ENCODE results near the gene DCST1. TPM values are rescaled to one million over a fixed set of nuclear protein-coding genes. Genes with fewer than 3 reads are reported as not detected.

DCST1 gene
- total RNA-seq, 2 experiments from 2014 or later, result not detected

- POLR2A ChIA-PET, result interaction anchor here (0.9 to 1.3 kb wide), 6 partner anchors 13 to 148 kb away, joined by 3 to 4 read pairs (median 3); partner anchors contain the start of gene PMVK
- Mint-ChIP-seq H3K4me1 (ENCODE audit: low read depth) (peaks cover 41% of the 10 kb centered on the region), H3K9me3 (ENCODE audit: insufficient read depth) (no peaks in the 10 kb centered on the region), H3K36me3 (ENCODE audit: low read depth) (no peaks in the 10 kb centered on the region), H3K27ac (peak overlapping the region; percentile 95), H3K27me3 (ENCODE audit: low read depth) (peaks cover 28% of the 10 kb centered on the region), H3K4me3 (peak overlapping the region; percentile 91)
- DNase-seq (peak; percentile 96), ATAC-seq (peak; percentile 86)
- CTCF ChIA-PET, result interaction anchor here (0.5 to 4.8 kb wide), 61 partner anchors 11 to 756 kb away, joined by 3 to 201 read pairs (median 4); partner anchors contain the start of genes ADAM15, CLK2, DCST1 and DCST2
These were observed 51.3 kb downstream of the DCST1 start for GRCh38 chr1:155084722-155085503.

DNA sequence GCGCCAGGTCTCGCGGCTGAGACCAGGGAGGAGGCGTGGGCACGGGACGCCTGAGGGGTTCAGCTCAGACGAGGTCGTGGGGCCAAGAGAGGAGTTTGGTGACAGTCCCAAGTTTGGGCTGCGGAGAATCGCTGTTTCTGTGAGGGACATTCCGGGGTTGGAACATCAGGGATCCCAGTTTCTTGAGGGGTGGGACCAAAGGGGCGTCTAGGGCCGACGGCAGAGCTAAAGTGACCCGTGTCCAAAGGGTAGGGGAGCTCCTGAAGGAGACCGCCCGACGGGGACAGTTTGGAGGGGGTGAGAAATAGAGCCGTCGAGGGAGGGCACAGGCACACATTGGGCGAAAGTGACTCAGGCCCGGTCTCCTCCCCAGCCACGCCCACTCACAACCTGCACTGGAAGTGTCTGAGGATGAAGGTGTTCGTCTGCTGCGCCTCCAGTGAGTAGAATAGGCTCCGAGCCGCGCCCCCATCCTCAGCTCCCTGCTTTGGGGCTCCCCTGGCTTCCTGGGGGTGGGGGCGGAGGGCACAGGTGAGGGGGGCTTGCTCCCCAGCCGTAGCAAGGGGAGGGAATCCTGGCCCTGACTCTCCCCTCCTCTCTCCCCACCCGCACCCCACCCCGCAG lies 52.0 kb downstream of the DCST1 start:
- no peaks in the 10 kb centered on the region for H3K36me3 Mint-ChIP-seq (ENCODE audit: low read depth)
- peak; percentile 24 for ATAC-seq
- DNase-seq, result peak; percentile 80
- CTCF ChIA-PET, result interaction anchor here (0.7 to 4.8 kb wide), 47 partner anchors 10 to 627 kb away, joined by 3 to 201 read pairs (median 5); partner anchors contain the start of genes ADAM15, DCST1, DCST2 and DPM3
- peaks cover 40% of the 10 kb centered on the region for H3K4me1 Mint-ChIP-seq (ENCODE audit: low read depth)
- H3K9me3 Mint-ChIP-seq (ENCODE audit: insufficient read depth), result no peaks in the 10 kb centered on the region
- peaks cover 27% of the 10 kb centered on the region for H3K27me3 Mint-ChIP-seq (ENCODE audit: low read depth)
- peak overlapping the region; percentile 91 for H3K4me3 Mint-ChIP-seq
- peak overlapping the region; percentile 95 for H3K27ac Mint-ChIP-seq
- POLR2A ChIA-PET, result interaction anchor here (0.9 to 1.3 kb wide), 5 partner anchors 26 to 149 kb away, joined by 3 to 4 read pairs (median 3); partner anchors contain the start of gene PMVK

GRCh38 chr1:155086128-155086741 lies 52.6 kb downstream of the DCST1 start:
- peaks cover 23% of the 10 kb centered on the region for H3K27me3 Mint-ChIP-seq (ENCODE audit: low read depth)
- peak; percentile 13 for ATAC-seq
- peak overlapping the region; percentile 78 for H3K27ac Mint-ChIP-seq
- peaks cover 38% of the 10 kb centered on the region for H3K4me1 Mint-ChIP-seq (ENCODE audit: low read depth)
- CTCF ChIA-PET, result interaction anchor here (1.0 to 4.8 kb wide), 15 partner anchors 9 to 164 kb away, joined by 3 to 201 read pairs (median 15); partner anchors contain the start of genes ADAM15, EFNA4, KRTCAP2 and LENEP
- DNase-seq, result peak; percentile 89
- no peaks in the 10 kb centered on the region for H3K36me3 Mint-ChIP-seq (ENCODE audit: low read depth)
- no peaks in the 10 kb centered on the region for H3K9me3 Mint-ChIP-seq (ENCODE audit: insufficient read depth)
- peak overlapping the region; percentile 91 for H3K4me3 Mint-ChIP-seq
- POLR2A ChIA-PET, result no interaction called here

- ATAC-seq (no peak), DNase-seq (no peak)
- Mint-ChIP-seq H3K27me3 (ENCODE audit: low read depth) (peaks cover 18% of the 10 kb centered on the region), H3K4me1 (ENCODE audit: low read depth) (peaks cover 38% of the 10 kb centered on the region), H3K27ac (no peak overlapping the region), H3K9me3 (ENCODE audit: insufficient read depth) (no peaks in the 10 kb centered on the region), H3K4me3 (no peak overlapping the region), H3K36me3 (ENCODE audit: low read depth) (no peaks in the 10 kb centered on the region)
- ChIA-PET POLR2A (no interaction called here), CTCF (interaction anchor here (1.1 to 4.8 kb wide), 9 partner anchors 9 to 164 kb away, joined by 3 to 201 read pairs (median 18); partner anchors contain the start of genes EFNA4, KRTCAP2, SLC50A1 and TRIM46)
These were observed 53.4 kb downstream of the DCST1 start for GRCh38 chr1:155086856-155087535.

DNA sequence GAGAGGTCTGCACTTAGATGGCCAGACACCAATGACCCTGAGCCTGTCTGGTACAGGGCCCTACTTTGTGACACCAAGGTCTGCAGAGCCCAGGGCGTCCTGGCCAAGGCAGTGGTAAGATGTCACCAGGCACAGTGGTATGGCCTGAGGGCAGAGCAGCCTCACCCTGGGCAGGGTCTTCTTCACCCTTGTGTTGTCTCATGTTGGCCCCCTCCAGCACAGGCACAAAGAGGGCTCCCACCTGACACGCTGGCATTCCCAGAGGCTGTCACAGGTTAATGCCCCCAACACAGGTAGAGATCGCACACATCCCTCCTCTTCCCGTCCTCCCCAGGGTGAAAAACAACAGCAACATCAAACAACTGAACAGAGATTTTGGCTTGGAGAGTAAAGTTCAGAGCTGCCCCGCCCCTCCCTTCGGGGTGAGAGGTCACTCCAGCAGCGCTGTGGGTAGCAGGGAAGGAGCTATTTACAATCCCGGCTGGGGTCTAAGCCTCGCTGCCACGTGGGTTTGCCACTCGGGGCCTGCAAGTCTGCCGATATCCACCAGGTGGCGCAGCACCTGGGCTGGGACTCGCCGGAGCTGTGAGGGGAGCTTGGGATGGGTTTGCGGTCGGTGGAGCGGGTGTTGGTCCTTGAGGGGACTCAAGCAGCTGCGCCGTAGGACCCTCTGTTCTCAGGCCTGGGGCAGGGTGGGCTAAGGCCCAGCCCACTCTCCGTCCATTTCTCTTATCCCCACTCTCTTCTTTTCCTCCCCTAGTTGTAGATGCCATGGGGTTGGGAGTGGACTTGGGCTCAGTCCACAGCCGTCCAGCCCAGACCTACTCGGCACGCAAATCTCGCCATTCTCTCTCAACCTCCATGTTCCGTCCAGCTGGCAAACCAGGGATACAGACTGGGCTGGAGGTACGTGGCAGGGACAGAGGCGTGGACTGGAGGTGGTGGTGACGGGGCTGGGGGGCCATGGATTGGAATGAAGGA lies 57.7 kb downstream of the DCST1 start:
- H3K9me3 Mint-ChIP-seq (ENCODE audit: insufficient read depth), result no peaks in the 10 kb centered on the region
- POLR2A ChIA-PET, result interaction anchor here (0.6 to 1.9 kb wide), 2 partner anchors 28 to 76 kb away, joined by 3 to 4 read pairs; no protein-coding TSS in a partner anchor
- H3K4me3 Mint-ChIP-seq, result no peak overlapping the region
- ATAC-seq (peak; percentile 84), DNase-seq (peak; percentile 85)
- peaks cover 16% of the 10 kb centered on the region for H3K27me3 Mint-ChIP-seq (ENCODE audit: low read depth)
- no peaks in the 10 kb centered on the region for H3K36me3 Mint-ChIP-seq (ENCODE audit: low read depth)
- peaks cover 8% of the 10 kb centered on the region for H3K4me1 Mint-ChIP-seq (ENCODE audit: low read depth)
- CTCF ChIA-PET, result interaction anchor here (0.6 to 5.8 kb wide), 50 partner anchors 9 to 507 kb away, joined by 3 to 166 read pairs (median 4); partner anchors contain the start of genes ADAM15, DPM3, EFNA1 and EFNA3
- H3K27ac Mint-ChIP-seq, result no peak overlapping the region

- Mint-ChIP-seq H3K4me1 (ENCODE audit: low read depth) (peaks cover 7% of the 10 kb centered on the region), H3K27ac (no peak overlapping the region), H3K4me3 (no peak overlapping the region), H3K9me3 (ENCODE audit: insufficient read depth) (no peaks in the 10 kb centered on the region), H3K27me3 (ENCODE audit: low read depth) (peaks cover 16% of the 10 kb centered on the region), H3K36me3 (ENCODE audit: low read depth) (no peaks in the 10 kb centered on the region)
- ChIA-PET POLR2A (interaction anchor here (0.6 to 1.9 kb wide), 2 partner anchors 29 to 75 kb away, joined by 3 to 4 read pairs; no protein-coding TSS in a partner anchor), CTCF (interaction anchor here (0.6 to 5.8 kb wide), 33 partner anchors 11 to 135 kb away, joined by 3 to 166 read pairs (median 7); partner anchors contain the start of genes ADAM15, EFNA1, EFNA3 and KRTCAP2)
- DNase-seq (no peak), ATAC-seq (no peak)
These were observed 58.5 kb downstream of the DCST1 start for GRCh38 chr1:155092131-155092530.

DNA sequence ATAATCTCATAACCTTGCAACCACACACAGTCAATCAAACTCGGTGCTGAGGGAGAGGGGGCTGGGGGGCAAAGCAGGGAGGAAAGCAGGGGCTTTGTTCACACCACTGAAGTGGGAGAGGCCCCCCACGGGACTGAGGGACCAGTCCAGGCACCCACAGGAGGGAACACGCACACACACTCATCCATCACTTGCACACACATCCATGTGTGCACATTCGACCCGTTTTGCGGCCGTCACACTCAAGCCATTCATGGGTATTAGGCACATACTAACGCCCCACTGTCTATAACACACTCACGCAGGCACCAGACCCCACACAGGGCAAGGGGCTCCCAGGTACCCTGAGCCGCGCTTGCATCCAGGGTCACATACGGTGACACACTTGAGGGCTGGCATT lies 59.0 kb downstream of the DCST1 start:
- no peaks in the 10 kb centered on the region for H3K36me3 Mint-ChIP-seq (ENCODE audit: low read depth)
- no peaks in the 10 kb centered on the region for H3K9me3 Mint-ChIP-seq (ENCODE audit: insufficient read depth)
- H3K4me1 Mint-ChIP-seq (ENCODE audit: low read depth), result peaks cover 7% of the 10 kb centered on the region
- H3K4me3 Mint-ChIP-seq, result no peak overlapping the region
- peaks cover 16% of the 10 kb centered on the region for H3K27me3 Mint-ChIP-seq (ENCODE audit: low read depth)
- H3K27ac Mint-ChIP-seq, result no peak overlapping the region
- no peak for ATAC-seq
- ChIA-PET POLR2A (interaction anchor here (1.9 kb wide), 1 partner anchor 74 kb away, joined by 4 read pairs; no protein-coding TSS in a partner anchor), CTCF (interaction anchor here (1.7 to 5.8 kb wide), 9 partner anchors 14 to 83 kb away, joined by 4 to 166 read pairs (median 10); partner anchors contain the start of genes EFNA3, KRTCAP2, SLC50A1 and TRIM46)
- DNase-seq, result no peak

- no peak for DNase-seq
- Mint-ChIP-seq H3K4me3 (no peak overlapping the region), H3K27ac (no peak overlapping the region), H3K27me3 (ENCODE audit: low read depth) (peaks cover 16% of the 10 kb centered on the region), H3K9me3 (ENCODE audit: insufficient read depth) (no peaks in the 10 kb centered on the region), H3K36me3 (ENCODE audit: low read depth) (no peaks in the 10 kb centered on the region), H3K4me1 (ENCODE audit: low read depth) (peaks cover 7% of the 10 kb centered on the region)
- ChIA-PET CTCF (interaction anchor here (1.3 to 4.5 kb wide), 5 partner anchors 9 to 79 kb away, joined by 3 to 53 read pairs (median 23); partner anchors contain the start of gene KRTCAP2), POLR2A (no interaction called here)
- ATAC-seq, result no peak
These were observed 60.4 kb downstream of the DCST1 start for GRCh38 chr1:155093911-155094621.

GRCh38 chr1:155094622-155094948 lies 61.0 kb downstream of the DCST1 start:
- Mint-ChIP-seq H3K4me1 (ENCODE audit: low read depth) (peaks cover 7% of the 10 kb centered on the region), H3K4me3 (no peak overlapping the region), H3K9me3 (ENCODE audit: insufficient read depth) (no peaks in the 10 kb centered on the region), H3K27me3 (ENCODE audit: low read depth) (peaks cover 16% of the 10 kb centered on the region), H3K27ac (no peak overlapping the region), H3K36me3 (ENCODE audit: low read depth) (no peaks in the 10 kb centered on the region)
- POLR2A ChIA-PET, result no interaction called here
- CTCF ChIA-PET, result interaction anchor here (1.2 to 4.5 kb wide), 5 partner anchors 9 to 78 kb away, joined by 3 to 53 read pairs (median 23); partner anchors contain the start of gene KRTCAP2
- DNase-seq (no peak), ATAC-seq (no peak)
